HEK293T (cell line): ENCODE data around the gene PARK7.

Source experiments
- ARNT ChIP-seq: fragments of 450-650 bp; IDR thresholded peaks from 2 replicates; pipeline ENCODE4 v1.6.1; 2017; ENCODE audit warnings: mild to moderate bottlenecking
- BHLHE40 ChIP-seq: fragments of 450-650 bp; IDR thresholded peaks from 2 replicates; pipeline ENCODE4 v1.6.1; 2016; ENCODE audit warnings: mild to moderate bottlenecking, moderate library complexity, borderline replicate concordance
- ELF4 ChIP-seq: fragments of 450-650 bp; IDR thresholded peaks from 2 replicates; pipeline ENCODE4 v1.6.1; 2017; ENCODE audit warnings: antibody characterized with exemption
- FOXM1 ChIP-seq: fragments of 450-650 bp; IDR thresholded peaks from 2 replicates; pipeline ENCODE4 v1.6.1; 2017; ENCODE audit warnings: mild to moderate bottlenecking, borderline replicate concordance
- SP1 ChIP-seq: fragments of 450-650 bp; IDR thresholded peaks from 2 replicates; pipeline ENCODE4 v1.6.1; 2017
- SUZ12 ChIP-seq: fragments of 450-650 bp; IDR thresholded peaks from 2 replicates; pipeline ENCODE4 v1.6.1; 2016; ENCODE audit warnings: mild to moderate bottlenecking
- TARDBP ChIP-seq: fragments of 450-650 bp; IDR thresholded peaks from 2 replicates; pipeline ENCODE4 v1.6.1; 2016
- ZNF384 ChIP-seq: fragments of 450-650 bp; IDR thresholded peaks from 2 replicates; pipeline ENCODE4 v1.6.1; 2016

DNA sequence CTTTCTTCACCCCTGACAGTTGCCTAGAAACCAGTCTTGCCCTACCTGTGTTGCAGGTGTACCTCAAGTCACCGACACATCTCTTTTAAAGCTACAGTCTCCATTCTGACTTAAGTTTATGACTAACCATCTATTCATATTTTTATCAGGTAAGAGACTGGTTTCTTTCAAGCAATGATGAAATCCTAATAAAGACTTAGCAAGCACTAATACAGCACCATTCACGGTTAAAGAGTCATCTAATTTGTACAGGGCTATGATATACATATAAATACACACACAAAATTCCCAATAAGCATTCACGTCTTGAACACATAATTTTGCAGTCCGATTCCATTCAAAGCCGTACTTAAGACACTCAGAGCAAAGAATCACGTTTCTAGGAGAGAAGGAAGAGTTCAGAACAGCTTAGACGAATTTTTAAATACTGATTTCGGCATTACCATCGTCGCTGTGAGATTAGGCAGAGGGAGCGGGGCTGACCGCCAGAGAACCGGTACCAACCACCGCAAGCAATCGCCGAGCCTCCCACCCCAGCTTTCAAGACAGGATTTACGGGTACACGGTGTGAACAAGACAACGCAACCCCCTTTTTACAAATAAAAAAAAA is 63.7 kb downstream of the PARK7 start:
- no peak for TF ChIP-seq SUZ12
- TF ChIP-seq ARNT: no peak
- no peak for TF ChIP-seq ZNF384
- TF ChIP-seq TARDBP: no peak
- no peak for TF ChIP-seq FOXM1
- TF ChIP-seq SP1: no peak
- no peak for TF ChIP-seq BHLHE40
- no peak for TF ChIP-seq ELF4
